Measurements from ENCODE around the gene TPPP. TPM values are rescaled to one million over a fixed set of nuclear protein-coding genes. Genes with fewer than 3 reads are reported as not detected.
"Not testable (repeated sequence)": the region's sequence is repeated elsewhere in the genome, so short reads cannot be mapped to it uniquely, and the experiment has no call there.

Gene TPPP
- total and polyA plus RNA-seq, 9 donors = 1.1 to 8.8 (median 2.3) TPM

DNA sequence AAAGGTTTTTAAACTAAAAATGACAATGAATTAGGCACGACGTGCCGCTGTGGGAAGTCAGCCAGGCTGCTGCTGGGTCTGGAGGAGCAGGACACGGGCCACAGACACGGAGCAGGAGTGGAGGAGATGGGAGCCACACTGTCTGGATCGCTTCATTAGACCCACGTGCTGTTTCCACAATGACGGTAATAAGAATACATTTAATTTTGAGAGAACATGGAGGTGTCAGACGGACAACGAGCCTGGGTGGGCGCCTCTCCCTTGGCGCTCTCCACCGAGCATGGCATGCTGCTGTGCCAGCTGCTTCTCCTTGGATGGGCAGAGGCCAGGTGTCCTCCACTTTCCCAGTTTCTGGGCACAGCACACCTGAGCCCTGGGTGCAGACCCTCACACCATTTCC, 12.3 kb downstream of the TPPP start:
- H3K27ac ChIP-seq; H3K4me3 ChIP-seq; intact Hi-C loops (cut with DNase I); H3K27me3 ChIP-seq; H3K36me3 ChIP-seq; H3K4me1 ChIP-seq (ENCODE audit: insufficient read depth); H3K9me3 ChIP-seq: not testable (repeated sequence)
- peak in 2 of 5 donors; percentile 3 to 9 for DNase-seq
- WGBS, 3 donors = 67 to 83% (median 71%) methylated on average over 13 of the region's 13 CpGs

DNA sequence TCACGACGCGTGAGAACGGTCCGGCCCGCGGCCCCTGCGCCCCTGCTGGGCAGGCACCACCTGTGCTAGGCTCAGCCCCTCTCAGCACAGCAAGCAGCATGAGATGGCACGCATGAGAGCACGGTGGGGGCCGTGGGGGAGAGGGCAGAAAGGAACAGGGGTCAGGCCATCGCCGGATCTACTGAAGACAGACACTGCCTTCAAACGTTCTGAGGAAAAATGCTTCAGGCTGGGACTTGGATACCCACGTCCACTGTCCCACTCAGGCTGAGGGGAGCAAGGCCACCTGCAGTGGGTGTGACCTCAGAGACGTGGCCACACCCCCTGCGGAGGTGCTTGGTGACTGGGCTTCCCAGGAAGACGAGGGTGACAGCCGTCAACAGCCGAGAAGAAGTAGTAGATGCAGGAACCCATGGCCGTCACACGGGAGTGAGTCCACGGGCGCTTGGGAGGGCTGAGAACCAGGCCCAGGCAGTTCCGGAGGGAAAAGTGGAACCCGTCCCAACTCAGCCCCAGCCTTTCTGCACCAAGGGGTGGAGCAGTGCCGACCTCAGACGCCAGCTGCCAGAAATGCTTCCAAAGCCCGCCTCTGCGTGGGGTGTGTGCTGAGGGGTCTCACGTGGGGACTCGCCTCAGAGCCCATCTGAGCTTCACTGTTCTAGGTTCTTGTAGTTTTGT, 12.9 kb downstream of the TPPP start:
- 59 to 72% (median 70%) methylated on average over 4 to 13 of the region's 32 CpGs for WGBS, 3 donors
- H3K36me3 ChIP-seq; H3K4me1 ChIP-seq (ENCODE audit: insufficient read depth); H3K9me3 ChIP-seq; H3K4me3 ChIP-seq; H3K27me3 ChIP-seq; intact Hi-C loops (cut with DNase I); H3K27ac ChIP-seq: not testable (repeated sequence)
- peak in 1 of 5 donors; percentile 5 for DNase-seq

DNA sequence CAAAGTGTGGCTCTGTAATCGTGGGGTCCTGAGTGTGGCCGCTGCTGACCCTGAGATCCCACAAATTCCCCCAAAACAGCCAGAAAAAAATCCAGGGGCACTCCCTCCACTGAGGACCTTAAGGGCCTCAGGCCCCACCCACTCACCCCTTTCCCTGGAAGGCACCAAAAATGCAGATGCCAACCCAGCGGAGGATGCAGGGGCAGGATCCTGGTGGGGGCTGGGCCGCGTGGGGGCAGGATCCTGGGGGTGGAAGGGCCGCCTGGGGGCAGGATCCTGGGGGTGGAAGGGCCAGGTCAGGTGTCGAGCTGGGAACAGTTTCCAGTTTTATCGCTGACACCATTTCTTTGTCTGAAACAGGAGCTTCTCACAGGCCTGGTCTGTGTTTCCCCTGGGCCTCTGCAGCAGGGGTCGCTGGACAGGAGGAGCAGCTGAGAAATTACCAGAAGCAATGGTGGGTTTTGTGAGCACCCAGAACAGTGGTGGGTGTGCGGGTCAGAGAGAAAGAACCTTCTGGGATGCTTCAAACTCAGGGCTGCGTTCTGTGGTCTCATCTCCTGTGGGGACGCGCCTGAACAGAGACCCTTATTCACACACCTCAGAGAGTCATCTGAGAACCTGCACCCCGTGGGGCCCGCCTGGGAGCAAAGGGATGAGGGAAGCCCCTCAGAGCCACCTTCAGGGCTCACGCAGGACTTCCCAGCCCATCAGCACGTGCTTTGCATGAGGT, 13.8 kb downstream of the TPPP start:
- not testable (repeated sequence) for H3K9me3 ChIP-seq; H3K4me1 ChIP-seq (ENCODE audit: insufficient read depth); H3K27ac ChIP-seq; H3K36me3 ChIP-seq; H3K27me3 ChIP-seq; H3K4me3 ChIP-seq
- DNase-seq = peak in 1 of 5 donors; percentile 3
- 62 to 79% (median 62%) methylated on average over 13 to 15 of the region's 17 CpGs for WGBS, 3 donors
- intact Hi-C loops (cut with DNase I) = loop anchor here in 1 of 4 donors (10.0 kb wide), 1 partner anchor 485 kb away; no protein-coding TSS in a partner anchor

DNA sequence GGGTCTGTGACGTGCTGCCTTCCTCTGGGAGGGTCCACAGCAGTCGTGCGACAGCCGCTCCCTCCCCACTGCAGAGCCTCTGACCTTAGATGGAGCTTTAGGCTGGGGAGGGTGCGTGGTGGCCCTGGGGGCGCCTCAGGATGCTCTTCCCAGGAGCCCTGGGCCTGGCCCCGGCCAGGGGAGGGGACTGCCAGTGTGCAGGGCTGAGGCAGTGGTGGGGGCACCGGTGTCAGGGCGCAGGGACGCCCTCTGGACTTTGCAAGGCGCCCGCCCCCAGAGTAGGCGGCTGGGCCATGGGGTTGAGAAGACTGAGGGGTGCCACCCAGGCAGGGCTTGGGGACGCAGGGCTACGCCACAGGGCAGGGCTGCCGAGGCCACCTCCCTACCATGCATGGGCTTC, 14.6 kb downstream of the TPPP start:
- H3K9me3 ChIP-seq, H3K36me3 ChIP-seq, H3K27me3 ChIP-seq, H3K4me3 ChIP-seq, H3K27ac ChIP-seq: not testable (repeated sequence)
- intact Hi-C loops (cut with DNase I) = loop anchor here in 1 of 4 donors (10.0 kb wide), 1 partner anchor 486 kb away; no protein-coding TSS in a partner anchor
- H3K4me1 ChIP-seq (ENCODE audit: insufficient read depth) = peaks cover 11% of the 10 kb centered on the region
- WGBS, 3 donors = 60 to 73% (median 72%) methylated on average over 5 to 14 of the region's 16 CpGs
- DNase-seq = peak in 1 of 5 donors; percentile 3

DNA sequence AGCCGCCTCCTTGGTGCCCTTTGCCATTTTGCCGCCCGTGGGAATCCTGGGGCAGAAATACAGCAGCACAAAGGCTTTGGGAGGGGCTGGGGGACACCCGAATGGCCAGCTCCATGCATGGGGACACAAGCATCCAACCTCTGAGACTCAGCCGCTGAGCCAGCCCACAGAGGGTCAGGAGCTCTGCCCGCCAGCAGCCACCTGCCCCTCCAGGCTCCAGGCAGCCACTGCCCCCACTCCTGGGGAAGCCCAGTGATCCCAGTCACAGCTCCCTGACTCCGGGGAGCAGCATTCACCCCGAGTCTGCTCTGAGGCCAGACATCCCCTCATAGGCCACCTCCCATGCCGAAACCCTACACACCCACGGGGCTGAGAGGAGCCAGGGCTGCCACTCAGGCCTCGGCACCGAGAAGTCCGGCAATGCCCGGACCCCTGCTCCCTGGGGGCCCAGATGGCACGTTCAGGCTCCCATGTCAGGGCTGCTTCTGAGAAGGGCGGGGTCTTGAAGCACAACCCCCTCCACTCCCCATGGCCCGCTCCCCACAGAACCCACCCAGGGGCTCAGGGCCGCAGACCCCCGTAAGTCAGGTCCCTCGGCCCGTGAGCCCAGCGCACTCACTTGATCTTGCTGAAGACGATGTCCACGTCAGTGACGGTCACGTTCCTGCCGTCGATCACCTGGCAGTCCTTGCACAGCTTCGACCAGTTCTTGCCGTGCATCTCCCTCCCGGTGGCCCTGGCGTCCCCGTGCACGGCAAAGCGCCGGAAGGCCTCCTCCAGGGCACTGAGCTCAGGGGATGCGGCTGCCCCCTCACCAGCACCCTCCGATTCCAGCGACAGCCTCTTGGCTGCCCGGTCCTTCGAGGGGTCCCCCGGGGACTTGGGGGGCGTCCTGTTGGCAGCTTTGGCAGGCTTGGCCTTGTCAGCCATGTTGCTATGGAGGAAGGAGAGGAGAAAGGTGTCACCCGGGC, 15.7 kb downstream of the TPPP start:
- no peaks in the 10 kb centered on the region for H3K36me3 ChIP-seq
- DNase-seq = peak in 4 of 5 donors; percentile 6 to 16 (median 10)
- TF ChIP-seq POLR2A (IDR thresholded peaks at IDR 0.05) (no peak), EP300 (IDR thresholded peaks at IDR 0.05) (no peak)
- TF ChIP-seq, protein P1, sequence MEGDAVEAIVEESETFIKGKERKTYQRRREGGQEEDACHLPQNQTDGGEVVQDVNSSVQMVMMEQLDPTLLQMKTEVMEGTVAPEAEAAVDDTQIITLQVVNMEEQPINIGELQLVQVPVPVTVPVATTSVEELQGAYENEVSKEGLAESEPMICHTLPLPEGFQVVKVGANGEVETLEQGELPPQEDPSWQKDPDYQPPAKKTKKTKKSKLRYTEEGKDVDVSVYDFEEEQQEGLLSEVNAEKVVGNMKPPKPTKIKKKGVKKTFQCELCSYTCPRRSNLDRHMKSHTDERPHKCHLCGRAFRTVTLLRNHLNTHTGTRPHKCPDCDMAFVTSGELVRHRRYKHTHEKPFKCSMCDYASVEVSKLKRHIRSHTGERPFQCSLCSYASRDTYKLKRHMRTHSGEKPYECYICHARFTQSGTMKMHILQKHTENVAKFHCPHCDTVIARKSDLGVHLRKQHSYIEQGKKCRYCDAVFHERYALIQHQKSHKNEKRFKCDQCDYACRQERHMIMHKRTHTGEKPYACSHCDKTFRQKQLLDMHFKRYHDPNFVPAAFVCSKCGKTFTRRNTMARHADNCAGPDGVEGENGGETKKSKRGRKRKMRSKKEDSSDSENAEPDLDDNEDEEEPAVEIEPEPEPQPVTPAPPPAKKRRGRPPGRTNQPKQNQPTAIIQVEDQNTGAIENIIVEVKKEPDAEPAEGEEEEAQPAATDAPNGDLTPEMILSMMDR (IDR thresholded peaks at IDR 0.05) = no peak
- no peaks in the 10 kb centered on the region for H3K9me3 ChIP-seq
- H3K27me3 ChIP-seq = no peaks in the 10 kb centered on the region
- no peak overlapping the region for H3K4me3 ChIP-seq
- H3K4me1 ChIP-seq (ENCODE audit: insufficient read depth) = peaks cover 21% of the 10 kb centered on the region
- 65 to 78% (median 77%) methylated on average over 35 to 44 of the region's 44 CpGs for whole genome bisulfite sequencing, 3 donors
- H3K27ac ChIP-seq = no peak overlapping the region
- intact Hi-C loops (cut with DNase I) = loop anchor here in 1 of 4 donors (10.0 kb wide), 1 partner anchor 487 kb away; no protein-coding TSS in a partner anchor

DNA sequence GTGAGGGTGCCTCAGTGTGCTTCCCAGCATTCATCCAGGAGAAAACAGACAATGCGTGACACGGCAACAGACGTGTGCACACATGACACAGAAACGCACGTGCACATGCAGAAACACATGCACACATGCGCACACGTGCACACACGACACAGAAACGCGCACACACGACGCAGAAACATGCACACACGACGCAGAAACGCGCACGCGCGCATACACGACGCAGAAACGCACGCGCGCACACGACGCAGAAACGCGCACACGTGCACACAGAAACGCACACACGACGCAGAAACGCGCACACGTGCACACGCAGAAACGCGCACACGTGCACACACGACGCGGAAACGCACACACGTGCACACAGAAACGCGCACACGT, 16.5 kb downstream of the TPPP start:
- Histone ChIP-seq H3K27ac (no peak overlapping the region), H3K27me3 (no peaks in the 10 kb centered on the region), H3K4me3 (no peak overlapping the region), H3K9me3 (no peaks in the 10 kb centered on the region), H3K36me3 (no peaks in the 10 kb centered on the region), H3K4me1 (ENCODE audit: insufficient read depth) (peaks cover 29% of the 10 kb centered on the region)
- intact Hi-C loops (cut with DNase I) = loop anchor here in 1 of 4 donors (10.0 kb wide), 1 partner anchor 488 kb away; no protein-coding TSS in a partner anchor
- TF ChIP-seq EP300 (IDR thresholded peaks at IDR 0.05) = no peak
- TF ChIP-seq POLR2A (IDR thresholded peaks at IDR 0.05) = no peak
- TF ChIP-seq, protein P1 (IDR thresholded peaks at IDR 0.05) = no peak
- peak in 4 of 5 donors; percentile 4 to 10 (median 6) for DNase-seq
- 85 to 94% (median 94%) methylated on average over 48 of the region's 48 CpGs for WGBS, 3 donors

All from ovary (tissue), 9 donors.